GM23338 (cell line): ENCODE results near the gene HAO1. TPM values are rescaled to one million over a fixed set of nuclear protein-coding genes. Genes with fewer than 3 reads are reported as not detected.

Experiments used
- ATAC-seq: fragments of 200-7000 bp; cut with Tn5 transposase; 3 replicates; pipeline ENCODE4 v1.9.1; 2020
- DNase-seq: peaks from one replicate; pipeline ENCODE4 v3.0.0-alpha.2; 2015; ENCODE audit warnings: low spot score
- H2AFZ ChIP-seq: fragments of 200-600 bp; sonication (generic); 2 replicates; pipeline ENCODE4 v1.8.0; 2016; ENCODE audit warnings: antibody characterized with exemption, mild to moderate bottlenecking, moderate library complexity
- H3F3A ChIP-seq: fragments of 200-600 bp; sonication (generic); replicated peaks from 2 replicates; pipeline ENCODE4 v1.8.0; 2017; ENCODE audit warnings: antibody characterized with exemption, mixed run types, low read depth
- H3K27ac ChIP-seq: fragments of 200-600 bp; sonication (generic); 2 replicates; pipeline ENCODE4 v1.6.1; 2016; ENCODE audit warnings: low read depth
- H3K27me3 ChIP-seq: fragments of 200-600 bp; sonication (generic); 2 replicates; pipeline ENCODE4 v1.8.0; 2016; ENCODE audit warnings: mild to moderate bottlenecking, mixed run types, moderate library complexity; ENCODE audit not compliant: insufficient read depth
- H3K36me3 ChIP-seq: fragments of 200-600 bp; sonication (generic); 2 replicates; pipeline ENCODE4 v1.8.0; 2016; ENCODE audit warnings: mild to moderate bottlenecking; ENCODE audit not compliant: insufficient read depth
- H3K4me1 ChIP-seq: fragments of 200-600 bp; sonication (generic); 2 replicates; pipeline ENCODE4 v1.8.0; 2016; ENCODE audit warnings: mild to moderate bottlenecking, moderate library complexity; ENCODE audit not compliant: insufficient read depth
- H3K4me2 ChIP-seq: fragments of 200-600 bp; sonication (generic); 2 replicates; pipeline ENCODE4 v1.7.1; 2017; ENCODE audit warnings: mixed run types
- H3K4me3 ChIP-seq: fragments of 200-600 bp; sonication (generic); 2 replicates; pipeline ENCODE4 v1.6.1; 2016; ENCODE audit warnings: mixed run types
- H3K79me2 ChIP-seq: fragments of 200-600 bp; sonication (generic); replicated peaks from 2 replicates; pipeline ENCODE4 v1.8.0; 2017; ENCODE audit warnings: mild to moderate bottlenecking; ENCODE audit not compliant: insufficient read depth
- H3K9me2 ChIP-seq: fragments of 200-600 bp; sonication (generic); 2 replicates; pipeline ENCODE4 v1.8.0; 2017; ENCODE audit not compliant: insufficient read depth
- H4K20me1 ChIP-seq: fragments of 200-600 bp; sonication (generic); replicated peaks from 2 replicates; pipeline ENCODE4 v1.8.0; 2017; ENCODE audit warnings: mild to moderate bottlenecking; ENCODE audit not compliant: insufficient read depth
- H3K27ac Mint-ChIP-seq: 2 replicates; pipeline ENCODE4 v1.8.0; 2020; ENCODE audit warnings: inconsistent platforms, mild to moderate bottlenecking, moderate library complexity, mixed read lengths
- H3K27me3 Mint-ChIP-seq: 3 replicates; pipeline ENCODE4 v1.8.0; 2022; ENCODE audit warnings: low read depth, mild to moderate bottlenecking, moderate library complexity, mixed read lengths, inconsistent platforms; ENCODE audit not compliant: insufficient read depth, poor library complexity
- H3K36me3 Mint-ChIP-seq: 3 replicates; pipeline ENCODE4 v1.8.0; 2021; ENCODE audit warnings: low read depth, mild to moderate bottlenecking, inconsistent platforms, moderate library complexity, mixed read lengths
- H3K4me1 Mint-ChIP-seq: 3 replicates; pipeline ENCODE4 v1.8.0; 2020; ENCODE audit warnings: mild to moderate bottlenecking, inconsistent platforms, mixed read lengths
- H3K4me3 Mint-ChIP-seq: 3 replicates; pipeline ENCODE4 v1.8.0; 2021; ENCODE audit warnings: moderate library complexity, mild to moderate bottlenecking, inconsistent platforms, mixed read lengths
- H3K9me3 Mint-ChIP-seq: 3 replicates; pipeline ENCODE4 v1.8.0; 2020; ENCODE audit warnings: moderate library complexity, mild to moderate bottlenecking, inconsistent platforms, mixed read lengths
- CREB1 ChIP-seq: fragments of 250-450 bp; sonication (Bioruptor Pico); IDR thresholded peaks from 2 replicates; pipeline ENCODE4 v1.5.0; 2020; ENCODE audit warnings: low read depth, mild to moderate bottlenecking, moderate library complexity
- ETS1 ChIP-seq: IDR thresholded peaks from 2 replicates; pipeline ENCODE4 v1.6.1; 2016; ENCODE audit warnings: antibody characterized with exemption
- EZH2 ChIP-seq: fragments of 200-600 bp; sonication (generic); IDR thresholded peaks from one replicate; pipeline ENCODE4 v1.8.0; 2017; ENCODE audit warnings: antibody characterized with exemption, mild to moderate bottlenecking, low read depth; ENCODE audit not compliant: unreplicated experiment
- EZH2phosphoT487 ChIP-seq: fragments of 200-600 bp; sonication (generic); IDR thresholded peaks from one replicate; pipeline ENCODE4 v1.8.1; 2018; ENCODE audit warnings: antibody characterized with exemption; ENCODE audit not compliant: unreplicated experiment
- JUNB ChIP-seq: IDR thresholded peaks from one replicate; pipeline ENCODE4 v1.6.1; 2016; ENCODE audit warnings: antibody characterized with exemption; ENCODE audit not compliant: unreplicated experiment
- NANOG ChIP-seq: IDR thresholded peaks from 2 replicates; pipeline ENCODE4 v1.6.1; 2016; ENCODE audit warnings: antibody characterized with exemption, borderline replicate concordance
- POLR2AphosphoS5 ChIP-seq: IDR thresholded peaks from 2 replicates; pipeline ENCODE4 v1.6.1; 2016; ENCODE audit warnings: antibody characterized with exemption, low read depth
- STAT1 ChIP-seq: IDR thresholded peaks from one replicate; pipeline ENCODE4 v1.6.1; 2016; ENCODE audit warnings: antibody characterized with exemption; ENCODE audit not compliant: unreplicated experiment
- ZNF114 ChIP-seq: fragments of 250-450 bp; sonication (Bioruptor Pico); IDR thresholded peaks from 2 replicates; pipeline ENCODE4 v1.5.0; 2020; ENCODE audit warnings: mild to moderate bottlenecking, moderate library complexity
- ZNF331 ChIP-seq: fragments of 250-450 bp; sonication (Bioruptor Pico); IDR thresholded peaks from 2 replicates; pipeline ENCODE4 v1.5.0; 2020; ENCODE audit warnings: low read depth, mild to moderate bottlenecking, moderate library complexity
- polyA plus RNA-seq: library from polyadenylated mRNA; unstranded; fragments of >200 nt; fragmentation: Nextera tagmentation; extraction: Ambion mirVana; gene quantifications from 2 replicates; pipeline ENCODE4 v1.2.1, GENCODE V29; 2016
- total RNA-seq: library from RNA; depleted of rRNA; stranded (reverse); fragments of >200 nt; shearing (Covaris generic); gene quantifications from 2 replicates; pipeline ENCODE4 v1.2.3, GENCODE V29; 2014
- TF ChIP-seq, protein P1 (sequence below), 2 experiments: fragments of 200-600 bp in 1 of 2; sonication (generic) in 1 of 2; conservative IDR thresholded peaks; 2 replicates each; pipeline versions ENCODE4 v1.5.1 to v1.6.1; 2016 to 2017; ENCODE audit warnings: antibody characterized with exemption in 2 of 2, low read depth in 2 of 2, mild to moderate bottlenecking in 2 of 2, moderate library complexity in 1 of 2
- TF ChIP-seq, protein P2 (sequence below): IDR thresholded peaks from one replicate; pipeline ENCODE4 v1.6.1; 2018; ENCODE audit warnings: antibody characterized with exemption; ENCODE audit not compliant: unreplicated experiment

The HAO1 gene
- total and polyA plus RNA-seq, 2 experiments from 2014 or later: not detected

GRCh38 chr20:7841971-7842310, 98.3 kb downstream of the HAO1 start (continued):
- TF ChIP-seq, protein P1, sequence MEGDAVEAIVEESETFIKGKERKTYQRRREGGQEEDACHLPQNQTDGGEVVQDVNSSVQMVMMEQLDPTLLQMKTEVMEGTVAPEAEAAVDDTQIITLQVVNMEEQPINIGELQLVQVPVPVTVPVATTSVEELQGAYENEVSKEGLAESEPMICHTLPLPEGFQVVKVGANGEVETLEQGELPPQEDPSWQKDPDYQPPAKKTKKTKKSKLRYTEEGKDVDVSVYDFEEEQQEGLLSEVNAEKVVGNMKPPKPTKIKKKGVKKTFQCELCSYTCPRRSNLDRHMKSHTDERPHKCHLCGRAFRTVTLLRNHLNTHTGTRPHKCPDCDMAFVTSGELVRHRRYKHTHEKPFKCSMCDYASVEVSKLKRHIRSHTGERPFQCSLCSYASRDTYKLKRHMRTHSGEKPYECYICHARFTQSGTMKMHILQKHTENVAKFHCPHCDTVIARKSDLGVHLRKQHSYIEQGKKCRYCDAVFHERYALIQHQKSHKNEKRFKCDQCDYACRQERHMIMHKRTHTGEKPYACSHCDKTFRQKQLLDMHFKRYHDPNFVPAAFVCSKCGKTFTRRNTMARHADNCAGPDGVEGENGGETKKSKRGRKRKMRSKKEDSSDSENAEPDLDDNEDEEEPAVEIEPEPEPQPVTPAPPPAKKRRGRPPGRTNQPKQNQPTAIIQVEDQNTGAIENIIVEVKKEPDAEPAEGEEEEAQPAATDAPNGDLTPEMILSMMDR (conservative IDR thresholded peaks at IDR 0.05; ENCODE audit: low read depth in 2 of 2): no peak
- TF ChIP-seq, protein P2, sequence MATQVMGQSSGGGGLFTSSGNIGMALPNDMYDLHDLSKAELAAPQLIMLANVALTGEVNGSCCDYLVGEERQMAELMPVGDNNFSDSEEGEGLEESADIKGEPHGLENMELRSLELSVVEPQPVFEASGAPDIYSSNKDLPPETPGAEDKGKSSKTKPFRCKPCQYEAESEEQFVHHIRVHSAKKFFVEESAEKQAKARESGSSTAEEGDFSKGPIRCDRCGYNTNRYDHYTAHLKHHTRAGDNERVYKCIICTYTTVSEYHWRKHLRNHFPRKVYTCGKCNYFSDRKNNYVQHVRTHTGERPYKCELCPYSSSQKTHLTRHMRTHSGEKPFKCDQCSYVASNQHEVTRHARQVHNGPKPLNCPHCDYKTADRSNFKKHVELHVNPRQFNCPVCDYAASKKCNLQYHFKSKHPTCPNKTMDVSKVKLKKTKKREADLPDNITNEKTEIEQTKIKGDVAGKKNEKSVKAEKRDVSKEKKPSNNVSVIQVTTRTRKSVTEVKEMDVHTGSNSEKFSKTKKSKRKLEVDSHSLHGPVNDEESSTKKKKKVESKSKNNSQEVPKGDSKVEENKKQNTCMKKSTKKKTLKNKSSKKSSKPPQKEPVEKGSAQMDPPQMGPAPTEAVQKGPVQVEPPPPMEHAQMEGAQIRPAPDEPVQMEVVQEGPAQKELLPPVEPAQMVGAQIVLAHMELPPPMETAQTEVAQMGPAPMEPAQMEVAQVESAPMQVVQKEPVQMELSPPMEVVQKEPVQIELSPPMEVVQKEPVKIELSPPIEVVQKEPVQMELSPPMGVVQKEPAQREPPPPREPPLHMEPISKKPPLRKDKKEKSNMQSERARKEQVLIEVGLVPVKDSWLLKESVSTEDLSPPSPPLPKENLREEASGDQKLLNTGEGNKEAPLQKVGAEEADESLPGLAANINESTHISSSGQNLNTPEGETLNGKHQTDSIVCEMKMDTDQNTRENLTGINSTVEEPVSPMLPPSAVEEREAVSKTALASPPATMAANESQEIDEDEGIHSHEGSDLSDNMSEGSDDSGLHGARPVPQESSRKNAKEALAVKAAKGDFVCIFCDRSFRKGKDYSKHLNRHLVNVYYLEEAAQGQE: no peak
- TF ChIP-seq ZNF114: no peak

- Mint-ChIP-seq H3K36me3 (no peaks in the 10 kb centered on the region), H3K4me1 (no peaks in the 10 kb centered on the region), H3K27ac (no peak overlapping the region), H3K27me3 (no peaks in the 10 kb centered on the region), H3K9me3 (no peaks in the 10 kb centered on the region), H3K4me3 (no peak overlapping the region)
- DNase-seq: no peak
- Histone ChIP-seq H3K4me1 (no peaks in the 10 kb centered on the region), H3F3A (no peaks in the 10 kb centered on the region), H4K20me1 (no peaks in the 10 kb centered on the region), H3K79me2 (no peaks in the 10 kb centered on the region), H3K4me3 (no peak overlapping the region), H3K9me2 (peaks cover 6% of the 10 kb centered on the region; the same call in 1 of the 2 replicates), H3K36me3 (no peaks in the 10 kb centered on the region), H3K4me2 (no peak overlapping the region), H2AFZ (peak overlapping the region; percentile 43; the same call in 1 of the 2 replicates), H3K27me3 (no peaks in the 10 kb centered on the region), H3K27ac (no peak overlapping the region)
- no peak for ATAC-seq
- no peak for TF ChIP-seq ETS1
- no peak for TF ChIP-seq POLR2AphosphoS5
- TF ChIP-seq EZH2: no peak
- no peak for TF ChIP-seq EZH2phosphoT487
- TF ChIP-seq ZNF331 (CRISPR knock-in tag): no peak
- TF ChIP-seq NANOG: no peak
- TF ChIP-seq STAT1: no peak
- TF ChIP-seq, protein P1 (conservative IDR thresholded peaks at IDR 0.05; ENCODE audit: low read depth in 2 of 2): no peak
- no peak for TF ChIP-seq JUNB
- TF ChIP-seq, protein P2: no peak
- TF ChIP-seq CREB1 (CRISPR knock-in tag): no peak
- no peak for TF ChIP-seq ZNF114
Measured at GRCh38 chr20:7841291-7841970, 98.8 kb downstream of the HAO1 start.
